ENCODE results near the gene FOSB. TPM values are rescaled to one million over a fixed set of nuclear protein-coding genes. Genes with fewer than 3 reads are reported as not detected.
A peak's percentile ranks its signal among the peaks of the same experiment; 100 is the strongest.
"Not testable (repeated sequence)": the region's sequence is repeated elsewhere in the genome, so short reads cannot be mapped to it uniquely, and the experiment has no call there.

The FOSB gene
- total and polyA plus RNA-seq, 4 donors: 7.9 to 24.2 (median 16.4) TPM

DNA sequence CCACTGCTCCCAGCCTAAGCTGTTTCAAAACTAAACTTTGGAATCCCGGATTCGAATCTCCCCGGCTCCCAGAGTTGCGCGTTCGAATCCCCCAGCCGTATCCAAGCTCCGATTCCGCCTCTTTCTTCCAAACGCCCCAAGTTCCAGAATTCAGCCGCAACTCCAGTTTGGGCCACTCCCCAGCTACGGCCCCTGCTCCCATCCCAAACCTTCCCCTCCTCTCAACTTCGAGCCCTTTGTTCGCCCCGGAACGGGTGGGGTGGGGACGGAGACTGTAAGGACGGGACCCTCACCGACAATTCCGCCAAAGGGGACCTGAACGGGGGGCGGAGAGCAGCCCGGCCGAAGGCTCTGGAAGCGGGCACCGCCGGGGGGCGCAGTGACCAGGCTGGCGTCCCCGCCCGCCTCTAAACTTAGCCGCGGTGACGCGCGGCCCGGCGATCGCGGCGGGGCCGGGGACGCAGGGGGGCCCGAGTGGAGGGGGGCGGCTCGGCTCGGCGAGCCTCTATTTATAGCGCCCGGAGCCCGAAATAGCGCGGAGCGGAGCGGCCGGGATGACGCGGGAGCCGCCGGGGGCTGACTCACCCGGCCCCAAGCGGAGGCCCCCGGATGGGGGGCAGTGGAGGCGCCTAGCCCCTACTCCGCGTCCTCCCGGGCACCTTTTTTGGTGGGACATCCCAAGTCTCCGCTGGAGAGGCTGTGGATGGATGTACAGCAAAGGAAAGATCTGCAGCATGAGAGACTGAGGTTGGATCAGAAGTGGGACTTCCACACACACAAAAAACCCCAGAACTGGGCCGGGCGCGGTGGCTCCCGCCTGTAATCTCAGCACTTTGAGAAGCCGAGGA is 39.2 kb upstream of the FOSB start:
- peak overlapping the region in 1 of 2 donors; percentile 46 for H3K9ac ChIP-seq (ENCODE audit: insufficient read depth in 1 of 2, low read length in 2 of 2)
- peak overlapping the region; percentile 49 to 96 for H3K27ac ChIP-seq (ENCODE audit: low read depth in 1 of 2, low read length in 1 of 2)
- WGBS, 2 donors: 2 to 3% methylated on average over 48 to 73 of the region's 73 CpGs
- ATAC-seq (ENCODE audit: insufficient read depth, low FRiP score) (no peak), DNase-seq (peak in 2 of 3 donors; percentile 54 to 56)
- peaks cover 0 to 11% (median 2%) of the 10 kb centered on the region in 5 donors for H3K4me1 ChIP-seq (ENCODE audit: control insufficient read depth in 5 of 5, insufficient read depth in 5 of 5, low read length in 5 of 5)
- no peaks in the 10 kb centered on the region for H3K9me3 ChIP-seq (ENCODE audit: control insufficient read depth in 4 of 4, insufficient read depth in 3 of 4, low read length in 3 of 4)
- no peaks in the 10 kb centered on the region for H3K36me3 ChIP-seq (ENCODE audit: control insufficient read depth in 4 of 4, insufficient read depth in 4 of 4, low read length in 4 of 4)
- peak overlapping the region; percentile 2 for H3K4me3 ChIP-seq
- no peaks in the 10 kb centered on the region for H3K27me3 ChIP-seq (ENCODE audit: control insufficient read depth in 3 of 3, insufficient read depth in 3 of 3, low read length in 2 of 3)
- TF ChIP-seq CTCF (IDR thresholded peaks at IDR 0.05; ENCODE audit: control extremely low read depth, extremely low read depth): no peak

DNA sequence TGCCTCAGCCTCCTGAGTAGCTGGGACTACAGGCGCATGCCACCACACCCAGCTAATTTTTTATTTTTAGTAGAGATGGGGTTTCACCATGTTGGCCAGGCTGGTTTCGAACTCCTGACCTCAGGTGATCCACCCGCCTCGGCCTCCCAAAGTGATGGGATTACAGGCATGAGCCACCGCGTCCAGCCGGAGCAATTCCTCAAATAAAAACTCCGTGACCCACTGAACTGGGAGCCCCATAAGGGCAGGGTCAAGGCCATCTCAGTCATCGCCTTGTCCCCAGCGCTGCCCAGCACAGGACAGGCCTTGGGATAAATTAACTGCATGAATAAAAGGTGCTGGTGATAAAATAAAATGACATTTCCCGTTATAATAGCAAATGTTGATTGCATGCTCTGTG is 37.9 kb upstream of the FOSB start:
- H3K9me3 ChIP-seq (ENCODE audit: control insufficient read depth in 4 of 4, insufficient read depth in 3 of 4, low read length in 3 of 4); H3K9ac ChIP-seq (ENCODE audit: insufficient read depth in 1 of 2, low read length in 2 of 2); H3K36me3 ChIP-seq (ENCODE audit: control insufficient read depth in 4 of 4, insufficient read depth in 4 of 4, low read length in 4 of 4); DNase-seq; ATAC-seq (ENCODE audit: insufficient read depth, low FRiP score); H3K4me3 ChIP-seq; H3K4me1 ChIP-seq (ENCODE audit: control insufficient read depth in 5 of 5, insufficient read depth in 5 of 5, low read length in 5 of 5); H3K27ac ChIP-seq (ENCODE audit: low read depth in 1 of 2, low read length in 1 of 2); H3K27me3 ChIP-seq (ENCODE audit: control insufficient read depth in 3 of 3, insufficient read depth in 3 of 3, low read length in 2 of 3): not testable (repeated sequence)
- 86 to 90% methylated on average over 11 of the region's 11 CpGs for WGBS, 2 donors

- not testable (repeated sequence) for H3K9ac ChIP-seq (ENCODE audit: insufficient read depth in 1 of 2, low read length in 2 of 2); H3K27ac ChIP-seq (ENCODE audit: low read depth in 1 of 2, low read length in 1 of 2); H3K36me3 ChIP-seq (ENCODE audit: control insufficient read depth in 4 of 4, insufficient read depth in 4 of 4, low read length in 4 of 4); ATAC-seq (ENCODE audit: insufficient read depth, low FRiP score); H3K27me3 ChIP-seq (ENCODE audit: control insufficient read depth in 3 of 3, insufficient read depth in 3 of 3, low read length in 2 of 3); H3K4me1 ChIP-seq (ENCODE audit: control insufficient read depth in 5 of 5, insufficient read depth in 5 of 5, low read length in 5 of 5); H3K9me3 ChIP-seq (ENCODE audit: control insufficient read depth in 4 of 4, insufficient read depth in 3 of 4, low read length in 3 of 4); H3K4me3 ChIP-seq
- peak in 1 of 3 donors; percentile 47 for DNase-seq
- WGBS, 2 donors: 37 to 56% methylated on average over 9 of the region's 9 CpGs
These were observed 36.8 kb upstream of the FOSB start for GRCh38 chr19:45431008-45431407.

- not testable (repeated sequence) for H3K4me3 ChIP-seq; H3K4me1 ChIP-seq (ENCODE audit: control insufficient read depth in 5 of 5, insufficient read depth in 5 of 5, low read length in 5 of 5); H3K36me3 ChIP-seq (ENCODE audit: control insufficient read depth in 4 of 4, insufficient read depth in 4 of 4, low read length in 4 of 4); H3K9me3 ChIP-seq (ENCODE audit: control insufficient read depth in 4 of 4, insufficient read depth in 3 of 4, low read length in 3 of 4); DNase-seq; H3K27me3 ChIP-seq (ENCODE audit: control insufficient read depth in 3 of 3, insufficient read depth in 3 of 3, low read length in 2 of 3); H3K27ac ChIP-seq (ENCODE audit: low read depth in 1 of 2, low read length in 1 of 2); H3K9ac ChIP-seq (ENCODE audit: insufficient read depth in 1 of 2, low read length in 2 of 2); ATAC-seq (ENCODE audit: insufficient read depth, low FRiP score)
- 84 to 95% methylated on average over 8 of the region's 8 CpGs for WGBS, 2 donors
These were observed 35.3 kb upstream of the FOSB start for GRCh38 chr19:45432543-45432942.

DNA sequence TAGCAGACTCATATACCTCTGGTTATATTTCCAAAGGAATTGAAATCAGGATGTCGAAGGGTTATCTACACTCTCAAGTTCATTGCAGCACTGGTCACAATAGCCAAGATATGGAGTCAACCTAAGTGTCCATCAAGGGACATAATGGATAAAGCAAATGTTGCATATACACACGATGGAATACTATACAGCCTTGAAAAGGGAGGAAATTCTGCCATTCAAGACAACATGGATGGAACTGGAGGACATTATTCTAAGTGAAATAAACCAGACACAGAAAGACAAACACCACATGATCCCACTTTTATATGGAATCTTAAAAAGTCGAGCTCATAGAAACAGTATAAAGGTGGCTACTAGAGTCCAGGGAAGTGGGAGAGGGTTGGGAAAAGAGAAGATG is 30.5 kb upstream of the FOSB start:
- H3K4me3 ChIP-seq: no peak overlapping the region
- H3K9ac ChIP-seq (ENCODE audit: insufficient read depth in 1 of 2, low read length in 2 of 2): no peak overlapping the region
- no peaks in the 10 kb centered on the region for H3K9me3 ChIP-seq (ENCODE audit: control insufficient read depth in 4 of 4, insufficient read depth in 3 of 4, low read length in 3 of 4)
- H3K36me3 ChIP-seq (ENCODE audit: control insufficient read depth in 4 of 4, insufficient read depth in 4 of 4, low read length in 4 of 4): no peaks in the 10 kb centered on the region
- WGBS, 2 donors: 90 to 95% methylated on average over 3 of the region's 3 CpGs
- ATAC-seq (ENCODE audit: insufficient read depth, low FRiP score) (no peak), DNase-seq (no peak)
- no peak overlapping the region for H3K27ac ChIP-seq (ENCODE audit: low read depth in 1 of 2, low read length in 1 of 2)
- TF ChIP-seq CTCF (IDR thresholded peaks at IDR 0.05; ENCODE audit: control extremely low read depth, extremely low read depth): no peak
- H3K27me3 ChIP-seq (ENCODE audit: control insufficient read depth in 3 of 3, insufficient read depth in 3 of 3, low read length in 2 of 3): no peaks in the 10 kb centered on the region
- H3K4me1 ChIP-seq (ENCODE audit: control insufficient read depth in 5 of 5, insufficient read depth in 5 of 5, low read length in 5 of 5): peaks cover 0 to 5% (median 0%) of the 10 kb centered on the region in 5 donors

Data from lung (tissue), 12 donors.